Articular chondrocyte of knee joint (primary cell): ENCODE data around the gene SYP. TPM values are rescaled to one million over a fixed set of nuclear protein-coding genes. Genes with fewer than 3 reads are reported as not detected.

ENCODE experiments used
- small RNA-seq: library from RNA; depleted of rRNA; stranded (forward); fragments of <200 nt; gene quantifications from one replicate; pipeline ENCODE3, GENCODE V24; 2012
- total RNA-seq: library from RNA; depleted of rRNA; stranded (reverse); fragments of >200 nt; gene quantifications from 2 replicates; pipeline ENCODE4 v1.2.3, GENCODE V29; 2012

Gene SYP
- 0.22 and 0.39 TPM in 2 replicates for total RNA-seq

GRCh38 chrX:49199906-49200771 lies at the start of gene SYP:
TSS of gene SYP (minus strand) at chrX:49200193. CDS start at chrX:49200186, 7 bp downstream.

GRCh38 chrX:49233176-49233575 lies 33.2 kb upstream of the SYP start, which contains the start of gene CACNA1F:
TSS of gene CACNA1F (minus strand) at chrX:49233340. CDS start at chrX:49233309, 31 bp downstream.

GRCh38 chrX:49186125-49187027 lies 13.6 kb downstream of the SYP start, which contains the start of gene PRICKLE3:
TSS of gene PRICKLE3 (minus strand) at chrX:49186373. CDS start at chrX:49186297, 76 bp downstream.

GRCh38 chrX:49171752-49172279 lies 28.2 kb downstream of the SYP start, which contains the start of gene PLP2:
TSS of gene PLP2 (plus strand) at chrX:49171898. CDS start at chrX:49172001, 103 bp downstream.

GRCh38 chrX:49162620-49163019 lies 37.4 kb downstream of the SYP start, which contains the start of gene MAGIX:
TSS of gene MAGIX (plus strand) at chrX:49162758. CDS start at chrX:49162890, 132 bp downstream.

Small RNAs within 50 kb of the gene (small RNA-seq; reads per million reads assigned to genes)
- gene RN7SL262P: not detected

Other genes with a start within 250 kb of the SYP start
- 27.3 and 27.7 TPM in 2 replicates for gene OTUD5, start 242.6 kb downstream of the SYP start, total RNA-seq
- 0.39 and 0.43 TPM in 2 replicates for gene KCND1, start 228.3 kb downstream of the SYP start, total RNA-seq
- gene GRIPAP1, start 197.9 kb downstream of the SYP start, total RNA-seq: 10.8 and 11.7 TPM in 2 replicates
- 35.4 and 37.4 TPM in 2 replicates for gene TFE3, start 156.8 kb downstream of the SYP start, total RNA-seq
- gene CCDC120, start 141.2 kb downstream of the SYP start, total RNA-seq: 0.91 and 1.5 TPM in 2 replicates
- gene PRAF2, start 126.2 kb downstream of the SYP start, total RNA-seq: 11.7 and 14.0 TPM in 2 replicates
- 49.0 and 55.9 TPM in 2 replicates for gene WDR45, start 120.3 kb downstream of the SYP start, total RNA-seq
- 14.3 and 15.7 TPM in 2 replicates for gene GPKOW, start 76.5 kb downstream of the SYP start, total RNA-seq
- gene MAGIX, start 37.4 kb downstream of the SYP start, total RNA-seq: 2.8 and 3.1 TPM in 2 replicates
- gene PLP2, start 28.3 kb downstream of the SYP start, total RNA-seq: 53.6 and 66.4 TPM in 2 replicates
- gene PRICKLE3, start 13.8 kb downstream of the SYP start, total RNA-seq: 6.1 and 7.6 TPM in 2 replicates
- gene CACNA1F, start 33.1 kb upstream of the SYP start, total RNA-seq: under 0.01 TPM in 1 of 2 replicates, not detected in the other
- gene CCDC22, start 35.3 kb upstream of the SYP start, total RNA-seq: 10.5 and 11.6 TPM in 2 replicates
- gene FOXP3, start 64.5 kb upstream of the SYP start, total RNA-seq: 0.13 TPM in 1 of 2 replicates, not detected in the other
- 2.6 and 2.7 TPM in 2 replicates for gene PPP1R3F, start 69.6 kb upstream of the SYP start, total RNA-seq
- not detected in 2 replicates for gene GAGE10, start 103.5 kb upstream of the SYP start, total RNA-seq
- not detected in 2 replicates for gene GAGE12J, start 121.8 kb upstream of the SYP start, total RNA-seq
- not detected in 2 replicates for gene GAGE13, start 131.4 kb upstream of the SYP start, total RNA-seq